PC-9 (cell line): ENCODE measurements around the gene UFD1.

ENCODE experiments used
- EZH2 ChIP-seq: fragments of 200-600 bp; sonication (generic); IDR thresholded peaks from 2 replicates; pipeline ENCODE4 v1.8.0; 2017; ENCODE audit warnings: antibody characterized with exemption, low read depth
- TF ChIP-seq, protein P1 (sequence below): fragments of 200-600 bp; sonication (generic); conservative IDR thresholded peaks from 2 replicates; pipeline ENCODE4 v1.6.1; 2017; ENCODE audit warnings: mixed run types, antibody characterized with exemption, mild to moderate bottlenecking, moderate library complexity

DNA sequence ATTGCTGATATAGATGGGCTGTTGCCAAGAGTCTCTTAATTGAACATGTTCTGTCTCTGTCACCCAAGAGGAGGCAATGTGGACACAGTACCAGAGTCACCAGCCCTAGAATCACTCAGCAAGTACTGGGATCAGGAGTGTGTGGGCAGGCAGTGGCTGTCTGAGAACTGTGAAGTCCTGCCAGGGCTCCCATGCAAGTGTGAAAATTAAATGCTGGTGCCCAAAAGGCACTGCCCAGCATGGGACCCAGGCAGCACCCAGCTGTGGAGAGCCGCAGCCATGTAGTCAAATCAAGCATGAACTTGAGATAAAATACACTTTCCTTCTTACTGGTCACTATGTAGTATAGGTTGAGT lies 67.3 kb downstream of the UFD1 start:
- TF ChIP-seq, protein P1, sequence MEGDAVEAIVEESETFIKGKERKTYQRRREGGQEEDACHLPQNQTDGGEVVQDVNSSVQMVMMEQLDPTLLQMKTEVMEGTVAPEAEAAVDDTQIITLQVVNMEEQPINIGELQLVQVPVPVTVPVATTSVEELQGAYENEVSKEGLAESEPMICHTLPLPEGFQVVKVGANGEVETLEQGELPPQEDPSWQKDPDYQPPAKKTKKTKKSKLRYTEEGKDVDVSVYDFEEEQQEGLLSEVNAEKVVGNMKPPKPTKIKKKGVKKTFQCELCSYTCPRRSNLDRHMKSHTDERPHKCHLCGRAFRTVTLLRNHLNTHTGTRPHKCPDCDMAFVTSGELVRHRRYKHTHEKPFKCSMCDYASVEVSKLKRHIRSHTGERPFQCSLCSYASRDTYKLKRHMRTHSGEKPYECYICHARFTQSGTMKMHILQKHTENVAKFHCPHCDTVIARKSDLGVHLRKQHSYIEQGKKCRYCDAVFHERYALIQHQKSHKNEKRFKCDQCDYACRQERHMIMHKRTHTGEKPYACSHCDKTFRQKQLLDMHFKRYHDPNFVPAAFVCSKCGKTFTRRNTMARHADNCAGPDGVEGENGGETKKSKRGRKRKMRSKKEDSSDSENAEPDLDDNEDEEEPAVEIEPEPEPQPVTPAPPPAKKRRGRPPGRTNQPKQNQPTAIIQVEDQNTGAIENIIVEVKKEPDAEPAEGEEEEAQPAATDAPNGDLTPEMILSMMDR = no peak
- TF ChIP-seq EZH2 = no peak
